Aorta (tissue), 5 donors: ENCODE data around the gene BHLHE23. TPM values are rescaled to one million over a fixed set of nuclear protein-coding genes. Genes with fewer than 3 reads are reported as not detected.

Experiments
- ATAC-seq: fragments of 200-7000 bp; cut with Tn5 transposase; one replicate; pipeline ENCODE4 v1.9.1; 2022; ENCODE audit warnings: moderate library complexity; ENCODE audit not compliant: low FRiP score
- DNase-seq, 2 donors: peaks; one replicate each; pipeline ENCODE4 v3.0.0-alpha.2; 2020
- H3K27ac ChIP-seq, 2 donors: one replicate each; pipeline ENCODE4 v1.5.1; 2013; ENCODE audit warnings: low read length in 2 of 2, mild to moderate bottlenecking in 2 of 2, moderate library complexity in 2 of 2, control low read depth in 1 of 2, inconsistent platforms in 1 of 2, low read depth in 1 of 2
- H3K27me3 ChIP-seq, 2 donors: one replicate each; pipeline ENCODE4 v1.6.1; 2013; ENCODE audit warnings: control low read depth in 1 of 2, low read length in 1 of 2, mild to moderate bottlenecking in 1 of 2, moderate library complexity in 1 of 2; ENCODE audit not compliant: insufficient read depth in 2 of 2, control insufficient read depth in 1 of 2
- H3K36me3 ChIP-seq, 2 donors: one replicate each; pipeline ENCODE4 v1.6.1; 2013; ENCODE audit warnings: control low read depth in 1 of 2, low read length in 1 of 2, mild to moderate bottlenecking in 1 of 2; ENCODE audit not compliant: insufficient read depth in 2 of 2, control insufficient read depth in 1 of 2
- H3K4me1 ChIP-seq, 2 donors: one replicate each; pipeline ENCODE4 v1.6.1; 2013; ENCODE audit warnings: low read length in 2 of 2, control low read depth in 1 of 2, mild to moderate bottlenecking in 1 of 2, moderate library complexity in 1 of 2; ENCODE audit not compliant: insufficient read depth in 2 of 2, control insufficient read depth in 1 of 2
- H3K4me3 ChIP-seq, 2 donors: one replicate each; pipeline ENCODE4 v1.5.1; 2013; ENCODE audit warnings: low read length in 2 of 2, control low read depth in 1 of 2, mild to moderate bottlenecking in 1 of 2
- H3K9me3 ChIP-seq: one replicate; pipeline ENCODE4 v1.6.1; 2013; ENCODE audit warnings: mild to moderate bottlenecking, low read length; ENCODE audit not compliant: control insufficient read depth
- WGBS, 2 donors: extraction: QIAGEN DNeasy Blood & Tissue Kit; methylation state at CpG; one replicate each; pipeline ENCODE4 v1.1.7; 2013; 5-methylcytosine and 5-hydroxymethylcytosine counted together
- intact Hi-C, 2 donors: fragments of 100-400 bp; cut with DNase I; formaldehyde crosslinking; loops; one replicate each; pipeline versions ENCODE4 v1.14.2 to v1.15.0; 2022
- polyA plus RNA-seq, 2 donors: library from polyadenylated mRNA; stranded (reverse); fragments of 200-250 nt; gene quantifications; one replicate each; pipeline ENCODE4 v1.2.3, GENCODE V29; 2013
- total RNA-seq, 2 donors: library from RNA; stranded (reverse); fragmentation: NEBNext Ultra II Directional; extraction: Animal tissue kit (Norgen Biotek cat#: 25700); gene quantifications; one replicate each; pipeline ENCODE4 v1.2.1, GENCODE V29; 2021
- donor health status: healthy with polysubstance abuse.
- donor health status: Bipolar disorder and iron deficiency.
- donor health status: DM: no; HTN: no; CAD: no.
- donor health status: DM: no; HTN: no; CAD: no.
- donor health status: DM: yes; HTN: yes; CAD: no.

The BHLHE23 gene
- total and polyA plus RNA-seq, 4 donors, result not detected

DNA sequence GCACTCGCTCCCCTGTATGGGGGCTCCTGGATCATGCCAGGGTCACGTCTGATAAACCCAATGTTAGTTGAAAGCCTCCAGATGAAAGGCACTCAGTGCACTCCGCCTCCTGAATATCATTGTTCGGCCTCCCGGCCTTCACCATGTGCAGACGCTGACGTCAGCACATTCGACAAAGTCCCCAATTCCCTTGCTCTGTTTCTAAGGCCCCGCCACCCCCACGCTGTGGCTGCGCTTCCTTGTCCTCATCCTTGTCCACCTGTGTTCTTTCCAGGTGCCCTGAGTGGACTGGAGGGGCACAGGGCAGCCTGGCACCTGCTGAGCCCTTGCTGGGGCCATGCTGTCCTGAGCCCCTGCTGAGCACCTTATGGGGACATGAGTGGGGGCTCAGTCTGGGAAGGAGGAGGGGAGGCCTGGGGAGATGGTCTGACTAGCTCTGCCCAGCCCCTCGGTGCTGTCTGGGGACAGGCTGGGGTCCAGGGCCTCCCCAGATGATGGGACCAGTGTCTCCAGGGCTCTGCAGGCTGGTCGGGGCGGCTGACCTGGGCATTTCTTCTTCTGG, 9.8 kb upstream of the BHLHE23 start:
- Histone ChIP-seq H3K4me3 (no peak overlapping the region), H3K9me3 (peaks cover 13% of the 10 kb centered on the region), H3K4me1 (no peaks in the 10 kb centered on the region), H3K27me3 (peaks cover 0 to 2% of the 10 kb centered on the region in 2 donors), H3K36me3 (no peaks in the 10 kb centered on the region), H3K27ac (no peak overlapping the region)
- intact Hi-C loops, result no loop called here
- DNase-seq, result no peak
- 55 to 61% methylated on average over 14 of the region's 14 CpGs for WGBS, 2 donors
- no peak for ATAC-seq

- DNase-seq, result peak; percentile 34 to 63
- Histone ChIP-seq H3K9me3 (peaks cover 10% of the 10 kb centered on the region), H3K36me3 (no peaks in the 10 kb centered on the region), H3K27ac (no peak overlapping the region), H3K4me3 (no peak overlapping the region), H3K27me3 (peaks cover 0 to 2% of the 10 kb centered on the region in 2 donors), H3K4me1 (no peaks in the 10 kb centered on the region)
- WGBS, 2 donors, result 69 to 73% methylated on average over 21 of the region's 22 CpGs
- no peak for ATAC-seq
- intact Hi-C loops, result no loop called here
Observed at GRCh38 chr20:63015662-63016361, 9.0 kb upstream of the BHLHE23 start.

DNA sequence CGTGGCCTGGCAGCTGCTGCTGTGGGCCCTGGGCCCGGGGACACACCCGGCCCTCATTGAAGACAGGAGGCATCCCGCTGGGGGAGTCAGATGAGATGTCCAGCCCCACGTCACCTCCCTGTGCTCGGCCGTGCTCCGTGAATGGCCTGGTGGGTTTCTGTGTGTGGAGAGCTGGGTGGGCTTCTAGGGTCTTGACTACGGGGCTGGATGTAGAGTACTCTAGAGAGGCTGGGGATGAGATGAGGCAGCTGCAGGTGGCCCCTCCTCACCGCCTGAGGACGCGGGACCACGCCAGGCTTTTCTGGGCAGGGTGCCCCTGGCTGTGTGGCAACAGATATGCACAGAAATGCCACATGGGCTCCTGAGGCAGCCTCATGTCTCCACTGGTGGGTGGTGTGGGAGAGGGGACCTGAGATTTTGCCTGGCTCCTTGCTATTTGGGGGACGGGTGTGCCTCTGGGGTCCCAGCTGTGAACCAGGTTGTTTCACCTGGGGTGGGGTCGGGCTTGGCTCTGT, 8.4 kb upstream of the BHLHE23 start:
- no peak for ATAC-seq
- H3K27me3 ChIP-seq, result peaks cover 0 to 2% of the 10 kb centered on the region in 2 donors
- WGBS, 2 donors, result 35 to 36% methylated on average over 14 to 15 of the region's 15 CpGs
- peaks cover 5% of the 10 kb centered on the region for H3K9me3 ChIP-seq
- no peak for DNase-seq
- no peaks in the 10 kb centered on the region for H3K4me1 ChIP-seq
- H3K27ac ChIP-seq, result no peak overlapping the region
- intact Hi-C loops, result no loop called here
- no peak overlapping the region for H3K4me3 ChIP-seq
- H3K36me3 ChIP-seq, result no peaks in the 10 kb centered on the region

DNA sequence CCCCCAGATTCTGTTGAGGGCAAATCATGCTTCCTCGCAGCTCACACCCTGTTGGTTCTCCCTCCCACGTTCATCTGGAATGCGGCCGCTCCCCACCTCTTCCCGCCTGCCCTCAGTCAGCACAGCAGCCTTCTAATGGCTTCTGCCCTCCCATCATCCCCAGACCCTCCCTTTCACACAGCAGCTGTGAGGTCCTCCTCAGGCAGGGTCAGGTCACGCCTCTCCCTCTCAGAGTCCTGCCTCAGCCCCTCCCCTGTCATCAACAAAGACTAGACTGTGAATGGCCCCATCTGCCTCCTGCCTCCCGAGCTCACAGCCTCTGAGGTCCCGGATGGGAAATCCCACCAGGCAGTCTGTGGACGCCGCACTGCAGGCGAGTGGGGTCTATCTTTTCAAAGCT, 7.9 kb upstream of the BHLHE23 start:
- no peak overlapping the region for H3K27ac ChIP-seq
- DNase-seq (no peak), ATAC-seq (no peak)
- WGBS, 2 donors, result 4 to 5% methylated on average over 11 of the region's 11 CpGs
- H3K4me1 ChIP-seq, result no peaks in the 10 kb centered on the region
- intact Hi-C loops, result no loop called here
- H3K36me3 ChIP-seq, result no peaks in the 10 kb centered on the region
- peaks cover 0 to 2% of the 10 kb centered on the region in 2 donors for H3K27me3 ChIP-seq
- H3K4me3 ChIP-seq, result no peak overlapping the region
- H3K9me3 ChIP-seq, result peaks cover 5% of the 10 kb centered on the region

GRCh38 chr20:63014287-63014686, 7.5 kb upstream of the BHLHE23 start:
- Histone ChIP-seq H3K4me1 (no peaks in the 10 kb centered on the region), H3K27me3 (peaks cover 0 to 2% of the 10 kb centered on the region in 2 donors), H3K27ac (no peak overlapping the region), H3K9me3 (peaks cover 5% of the 10 kb centered on the region), H3K36me3 (no peaks in the 10 kb centered on the region), H3K4me3 (no peak overlapping the region)
- intact Hi-C loops, result no loop called here
- DNase-seq, result no peak
- ATAC-seq, result no peak
- 13 to 15% methylated on average over 12 of the region's 12 CpGs for WGBS, 2 donors

DNA sequence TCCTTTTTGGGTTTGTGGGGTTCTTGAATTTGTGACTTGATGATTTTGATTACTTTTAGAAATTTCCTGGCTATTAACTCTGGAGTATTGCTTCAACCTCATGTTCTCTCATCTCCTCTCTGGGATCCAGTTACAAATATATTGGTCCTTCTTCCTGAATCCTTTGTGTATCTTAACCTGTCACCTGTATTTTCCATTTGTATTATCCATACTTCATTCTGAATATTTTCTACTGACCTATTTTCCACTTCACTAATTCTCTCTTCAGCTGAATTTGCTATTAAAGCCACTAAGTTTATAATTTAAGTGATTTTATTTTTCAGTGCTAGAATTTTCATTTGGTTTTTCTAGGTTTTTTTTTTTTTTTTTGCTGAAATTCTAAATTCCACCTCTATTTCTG, 6.4 kb upstream of the BHLHE23 start:
- DNase-seq (no peak), ATAC-seq (no peak)
- intact Hi-C loops, result no loop called here
- H3K36me3 ChIP-seq, result no peaks in the 10 kb centered on the region
- H3K4me1 ChIP-seq, result no peaks in the 10 kb centered on the region
- no peak overlapping the region for H3K27ac ChIP-seq
- peaks cover 0 to 2% of the 10 kb centered on the region in 2 donors for H3K27me3 ChIP-seq
- H3K4me3 ChIP-seq, result no peak overlapping the region
- H3K9me3 ChIP-seq, result peaks cover 5% of the 10 kb centered on the region

- ATAC-seq (no peak), DNase-seq (no peak)
- WGBS, 2 donors, result 8 to 11% methylated on average over 3 of the region's 3 CpGs
- H3K27ac ChIP-seq, result no peak overlapping the region
- no peaks in the 10 kb centered on the region for H3K27me3 ChIP-seq
- H3K4me1 ChIP-seq, result no peaks in the 10 kb centered on the region
- intact Hi-C loops, result loop anchor here in 1 of 2 donors (2.0 kb wide), 1 partner anchor 39 kb away; no protein-coding TSS in a partner anchor
- no peaks in the 10 kb centered on the region for H3K36me3 ChIP-seq
- H3K9me3 ChIP-seq, result peaks cover 5% of the 10 kb centered on the region
- no peak overlapping the region for H3K4me3 ChIP-seq
Observed at GRCh38 chr20:63011798-63012197, 5.0 kb upstream of the BHLHE23 start.

GRCh38 chr20:63009988-63010769, 3.4 kb upstream of the BHLHE23 start:
- Histone ChIP-seq H3K36me3 (no peaks in the 10 kb centered on the region), H3K9me3 (peaks cover 5% of the 10 kb centered on the region), H3K4me1 (no peaks in the 10 kb centered on the region), H3K27ac (no peak overlapping the region), H3K4me3 (no peak overlapping the region), H3K27me3 (no peaks in the 10 kb centered on the region)
- no peak for ATAC-seq
- intact Hi-C loops, result loop anchor here (1.0 to 10.0 kb wide), 6 partner anchors 37 to 345 kb away; no protein-coding TSS in a partner anchor
- WGBS, 2 donors, result 13 to 18% methylated on average over 30 of the region's 30 CpGs
- DNase-seq, result no peak
